ENCODE results near the gene COX7C. TPM values are rescaled to one million over a fixed set of nuclear protein-coding genes. Genes with fewer than 3 reads are reported as not detected.

COX7C gene
- total RNA-seq, 2 experiments from 2014 or later: 467 to 482 TPM

DNA sequence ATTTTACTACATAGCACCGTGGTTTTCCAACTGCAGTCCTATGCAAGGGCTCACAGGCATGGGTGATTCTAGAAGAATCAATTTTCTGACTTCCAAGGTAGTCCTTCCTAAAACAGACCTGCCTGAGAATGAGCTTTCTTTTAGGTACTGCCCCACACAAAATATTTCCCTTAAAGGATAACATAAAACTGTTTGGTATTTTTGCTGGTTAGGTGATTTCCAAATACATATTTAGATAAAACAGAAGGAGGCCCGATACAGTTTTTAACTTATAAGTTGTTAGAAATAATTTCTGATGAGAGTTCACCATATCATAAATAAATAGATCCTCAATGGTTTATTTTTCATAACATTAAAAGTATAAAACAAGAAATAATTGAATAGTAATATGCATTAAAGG lies 46.4 kb downstream of the COX7C start:
- TF ChIP-seq, protein P1, sequence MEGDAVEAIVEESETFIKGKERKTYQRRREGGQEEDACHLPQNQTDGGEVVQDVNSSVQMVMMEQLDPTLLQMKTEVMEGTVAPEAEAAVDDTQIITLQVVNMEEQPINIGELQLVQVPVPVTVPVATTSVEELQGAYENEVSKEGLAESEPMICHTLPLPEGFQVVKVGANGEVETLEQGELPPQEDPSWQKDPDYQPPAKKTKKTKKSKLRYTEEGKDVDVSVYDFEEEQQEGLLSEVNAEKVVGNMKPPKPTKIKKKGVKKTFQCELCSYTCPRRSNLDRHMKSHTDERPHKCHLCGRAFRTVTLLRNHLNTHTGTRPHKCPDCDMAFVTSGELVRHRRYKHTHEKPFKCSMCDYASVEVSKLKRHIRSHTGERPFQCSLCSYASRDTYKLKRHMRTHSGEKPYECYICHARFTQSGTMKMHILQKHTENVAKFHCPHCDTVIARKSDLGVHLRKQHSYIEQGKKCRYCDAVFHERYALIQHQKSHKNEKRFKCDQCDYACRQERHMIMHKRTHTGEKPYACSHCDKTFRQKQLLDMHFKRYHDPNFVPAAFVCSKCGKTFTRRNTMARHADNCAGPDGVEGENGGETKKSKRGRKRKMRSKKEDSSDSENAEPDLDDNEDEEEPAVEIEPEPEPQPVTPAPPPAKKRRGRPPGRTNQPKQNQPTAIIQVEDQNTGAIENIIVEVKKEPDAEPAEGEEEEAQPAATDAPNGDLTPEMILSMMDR (IDR thresholded peaks at IDR 0.05): no peak
- Histone ChIP-seq H3K4me3 (ENCODE audit: low read length) (no peak overlapping the region), H3K9me3 (ENCODE audit: control insufficient read depth in 1 of 2, insufficient read depth in 1 of 2, low read length in 2 of 2) (no peaks in the 10 kb centered on the region), H3K27me3 (ENCODE audit: control insufficient read depth in 1 of 2, insufficient read depth in 2 of 2, low read length in 2 of 2) (no peaks in the 10 kb centered on the region), H3K4me1 (ENCODE audit: insufficient read depth, low read length) (no peaks in the 10 kb centered on the region), H3K36me3 (ENCODE audit: insufficient read depth, low read length) (no peaks in the 10 kb centered on the region), H3K27ac (ENCODE audit: low read depth in 1 of 2, low read length in 2 of 2) (no peak overlapping the region)
- H3K36me3 Mint-ChIP-seq (ENCODE audit: low read depth): no peaks in the 10 kb centered on the region
- H3K9me3 Mint-ChIP-seq: peaks cover 2% of the 10 kb centered on the region
- POLR2A ChIA-PET: no interaction called here
- no peak overlapping the region for H3K4me3 Mint-ChIP-seq
- ATAC-seq (ENCODE audit: poor library complexity): no peak
- H3K4me1 Mint-ChIP-seq (ENCODE audit: low read depth): peaks cover 5% of the 10 kb centered on the region
- CTCF ChIA-PET: no interaction called here
- DNase-seq: no peak
- no peak overlapping the region for H3K27ac Mint-ChIP-seq
- H3K27me3 Mint-ChIP-seq: peaks cover 38% of the 10 kb centered on the region
- intact Hi-C loops (cut with DNase I, micrococcal nuclease): no loop called here

DNA sequence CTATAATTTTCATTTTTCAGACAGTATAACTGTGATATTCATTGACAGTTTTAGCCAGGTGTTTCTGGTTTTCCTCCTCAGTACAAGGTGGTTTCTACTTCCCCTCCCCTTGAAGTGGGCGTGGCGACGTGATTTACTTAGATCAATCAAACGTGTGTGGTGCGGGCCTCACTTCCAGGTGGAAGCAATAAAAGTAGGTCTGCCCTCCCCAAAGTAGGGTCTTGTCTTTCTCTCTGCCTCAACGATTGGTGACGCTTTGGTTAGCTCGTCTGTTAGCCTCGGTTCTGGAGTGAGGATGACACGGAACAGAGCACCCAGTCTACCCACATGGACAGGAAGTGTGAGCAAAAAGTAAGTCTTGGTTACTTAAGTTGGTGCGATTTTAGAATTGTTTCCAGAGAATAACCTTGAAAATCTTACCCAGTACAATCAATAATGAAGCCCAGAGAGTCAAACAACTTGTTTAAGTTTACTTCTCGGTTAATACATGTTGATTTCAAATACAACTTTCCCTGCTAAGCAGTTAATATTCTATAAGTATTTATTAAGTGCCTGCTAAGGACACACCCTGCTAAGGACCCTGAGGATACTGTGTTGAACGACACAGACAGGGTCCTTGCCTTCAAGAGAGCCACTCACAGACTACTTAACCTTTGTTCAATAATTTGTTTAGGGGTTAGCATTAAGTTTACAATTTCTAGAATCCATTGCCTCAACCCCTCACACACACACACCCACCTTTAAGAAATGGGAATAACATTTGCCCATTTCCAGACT lies 48.4 kb downstream of the COX7C start:
- no peaks in the 10 kb centered on the region for H3K9me3 Mint-ChIP-seq
- H3K27ac Mint-ChIP-seq: no peak overlapping the region
- Histone ChIP-seq H3K9me3 (ENCODE audit: control insufficient read depth in 1 of 2, insufficient read depth in 1 of 2, low read length in 2 of 2) (no peaks in the 10 kb centered on the region), H3K4me3 (ENCODE audit: low read length) (peak overlapping the region; percentile 21), H3K27me3 (ENCODE audit: control insufficient read depth in 1 of 2, insufficient read depth in 2 of 2, low read length in 2 of 2) (no peaks in the 10 kb centered on the region), H3K4me1 (ENCODE audit: insufficient read depth, low read length) (no peaks in the 10 kb centered on the region), H3K36me3 (ENCODE audit: insufficient read depth, low read length) (no peaks in the 10 kb centered on the region), H3K27ac (ENCODE audit: low read depth in 1 of 2, low read length in 2 of 2) (no peak overlapping the region)
- ChIA-PET POLR2A (no interaction called here), CTCF (no interaction called here)
- TF ChIP-seq, protein P1 (IDR thresholded peaks at IDR 0.05): no peak
- H3K4me1 Mint-ChIP-seq (ENCODE audit: low read depth): peaks cover 5% of the 10 kb centered on the region
- H3K4me3 Mint-ChIP-seq: peak overlapping the region; percentile 69
- ATAC-seq (ENCODE audit: poor library complexity) (no peak), DNase-seq (peak in 11 of 14 experiments; percentile 0 to 54 (median 4))
- no peaks in the 10 kb centered on the region for H3K36me3 Mint-ChIP-seq (ENCODE audit: low read depth)
- peaks cover 25% of the 10 kb centered on the region for H3K27me3 Mint-ChIP-seq
- intact Hi-C loops (cut with DNase I, micrococcal nuclease): no loop called here

DNA sequence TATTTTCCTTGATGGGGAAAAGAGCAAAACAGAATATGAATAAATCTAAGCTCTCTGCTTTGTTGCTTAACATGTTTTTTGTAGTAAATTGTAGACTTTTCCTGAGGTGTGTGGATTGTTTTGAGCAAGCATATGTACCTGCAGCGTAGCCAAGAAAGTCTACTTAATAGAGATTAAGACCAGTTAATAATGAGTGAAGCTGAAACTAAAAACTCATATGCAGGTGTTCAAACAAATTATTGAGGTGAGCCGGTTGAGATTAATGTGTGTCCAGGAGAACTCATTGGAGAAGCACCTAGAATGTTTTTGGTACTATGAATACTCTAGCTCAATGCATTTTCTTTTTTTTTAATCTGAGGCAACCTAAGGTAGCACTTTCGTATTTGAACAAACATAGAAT lies 49.2 kb downstream of the COX7C start:
- no peaks in the 10 kb centered on the region for H3K9me3 ChIP-seq (ENCODE audit: control insufficient read depth in 1 of 2, insufficient read depth in 1 of 2, low read length in 2 of 2)
- H3K36me3 ChIP-seq (ENCODE audit: insufficient read depth, low read length): no peaks in the 10 kb centered on the region
- no peak overlapping the region for H3K27ac ChIP-seq (ENCODE audit: low read depth in 1 of 2, low read length in 2 of 2)
- TF ChIP-seq, protein P1 (IDR thresholded peaks at IDR 0.05): no peak
- CTCF ChIA-PET: no interaction called here
- no peaks in the 10 kb centered on the region for H3K9me3 Mint-ChIP-seq
- ATAC-seq (ENCODE audit: poor library complexity): no peak
- H3K4me3 ChIP-seq (ENCODE audit: low read length): no peak overlapping the region
- no peak for DNase-seq
- POLR2A ChIA-PET: no interaction called here
- no peaks in the 10 kb centered on the region for H3K4me1 ChIP-seq (ENCODE audit: insufficient read depth, low read length)
- intact Hi-C loops (cut with DNase I, micrococcal nuclease): no loop called here
- H3K4me1 Mint-ChIP-seq (ENCODE audit: low read depth): peaks cover 5% of the 10 kb centered on the region
- H3K36me3 Mint-ChIP-seq (ENCODE audit: low read depth): no peaks in the 10 kb centered on the region
- peaks cover 21% of the 10 kb centered on the region for H3K27me3 Mint-ChIP-seq
- no peak overlapping the region for H3K27ac Mint-ChIP-seq
- no peaks in the 10 kb centered on the region for H3K27me3 ChIP-seq (ENCODE audit: control insufficient read depth in 1 of 2, insufficient read depth in 2 of 2, low read length in 2 of 2)
- H3K4me3 Mint-ChIP-seq: no peak overlapping the region

All from CD4-positive, alpha-beta T cell (primary cell).